Amniotic epithelial cell (primary cell): ENCODE measurements around the gene RMP24.
"Not testable (repeated sequence)": the region's sequence is repeated elsewhere in the genome, so short reads cannot be mapped to it uniquely, and the experiment has no call there.

Source experiments
- DNase-seq: peaks from one replicate; pipeline ENCODE4 v3.0.0-alpha.2; 2010; ENCODE audit warnings: low read depth

The RMP24 gene

GRCh38 chr18:35972197-35973000 lies at the start of gene RMP24:
Gene RMP24 (plus strand): TSS chr18:35972679.
- DNase-seq: peak; percentile 94

DNA sequence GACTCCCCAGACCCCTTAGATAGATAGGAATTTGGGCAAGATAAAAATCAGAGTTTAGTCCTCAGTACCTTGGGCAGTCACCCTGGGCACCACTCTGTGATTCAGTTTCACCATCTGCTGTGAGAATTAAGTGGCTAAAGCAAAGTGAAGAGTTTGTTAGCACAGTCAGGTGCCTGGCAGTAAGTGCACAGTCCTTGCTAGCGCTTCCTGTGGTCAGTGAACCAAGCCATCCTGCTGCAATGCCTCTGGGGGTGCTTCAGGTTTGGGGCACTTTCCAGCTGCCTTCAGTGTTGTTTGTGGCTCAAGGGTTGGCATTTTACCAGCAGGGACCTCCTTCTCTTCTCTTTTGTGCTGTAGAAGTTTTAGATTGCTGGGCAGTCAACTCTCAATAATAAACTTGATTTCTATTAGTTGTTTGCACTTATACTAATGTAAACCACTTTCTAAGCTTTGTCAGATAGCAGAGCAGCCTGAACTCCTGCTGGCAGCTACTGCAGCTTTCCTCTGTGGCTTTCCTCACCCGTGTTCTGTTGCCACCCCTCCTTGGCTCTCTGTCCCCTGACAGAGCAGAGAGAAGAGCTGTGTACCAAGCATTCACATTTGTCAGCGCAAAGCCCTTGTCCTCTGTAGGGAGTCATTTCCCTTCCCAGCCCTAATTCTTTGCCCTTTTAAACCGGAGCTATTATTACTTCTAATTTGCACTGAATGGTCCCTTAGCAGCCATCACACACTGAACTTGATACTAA lies 48.4 kb upstream of the RMP24 start:
- DNase-seq: no peak

GRCh38 chr18:35926884-35927283 lies 45.6 kb upstream of the RMP24 start:
- DNase-seq: no peak

DNA sequence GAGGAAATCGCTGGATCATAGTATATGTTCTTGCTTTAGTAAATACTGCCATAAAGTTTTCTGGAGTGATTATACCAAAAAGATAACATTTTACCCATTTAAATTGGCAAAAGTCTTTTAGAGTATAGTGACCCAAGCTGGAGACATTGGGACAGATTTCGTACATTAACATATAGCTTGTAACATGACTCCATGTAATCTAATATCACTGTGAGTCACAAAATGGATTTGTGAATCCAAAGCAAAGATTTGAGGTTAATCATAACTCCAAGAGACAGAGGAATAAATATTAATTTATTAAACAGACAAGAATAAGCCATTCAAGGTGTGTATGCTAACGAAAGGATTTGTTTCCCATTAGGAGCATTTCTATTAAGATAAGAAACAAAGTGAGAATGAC lies 45.0 kb upstream of the RMP24 start:
- no peak for DNase-seq

DNA sequence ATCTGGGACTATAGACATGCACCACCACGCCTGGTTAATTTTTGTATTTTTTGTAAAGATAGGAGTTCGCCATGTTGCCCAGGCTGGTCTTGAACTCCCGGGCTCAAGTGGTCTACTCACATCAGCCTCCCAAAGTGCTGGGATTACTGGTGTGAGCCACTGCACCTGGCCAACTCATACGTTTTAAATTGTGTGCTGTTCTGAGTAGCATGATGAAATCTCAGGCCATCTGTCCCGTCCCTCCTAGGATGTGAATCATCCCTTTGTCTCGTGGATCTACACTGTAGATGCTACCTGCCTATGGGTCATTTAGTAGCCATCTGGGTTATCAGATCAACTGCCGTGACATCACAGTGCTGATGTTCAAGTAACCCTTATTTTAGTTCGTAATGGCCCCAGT lies 38.5 kb upstream of the RMP24 start:
- no peak for DNase-seq

- no peak for DNase-seq
Measured at GRCh38 chr18:35934891-35935290, 37.6 kb upstream of the RMP24 start.

- DNase-seq: no peak
Measured at GRCh38 chr18:35935805-35936204, 36.7 kb upstream of the RMP24 start.

DNA sequence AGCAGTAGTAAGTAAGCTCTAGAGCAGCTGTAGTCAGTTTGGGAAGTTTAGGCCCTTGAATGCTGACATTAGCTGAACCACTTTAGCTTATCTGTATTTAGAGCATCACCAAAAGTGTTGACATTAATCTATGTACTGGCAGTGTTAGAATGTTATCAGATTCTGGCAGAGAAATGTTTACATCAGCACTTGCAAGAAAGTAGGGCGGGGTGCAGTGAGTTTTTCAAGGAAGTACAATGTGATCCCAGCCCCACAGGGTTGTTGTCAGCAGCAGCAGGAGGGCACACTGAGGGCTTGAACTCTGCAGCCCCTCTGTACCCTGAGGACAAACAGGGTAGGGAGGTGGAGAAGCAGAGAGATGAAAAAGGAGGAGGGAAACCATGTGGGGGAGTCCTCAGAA lies 35.5 kb upstream of the RMP24 start:
- peak; percentile 15 for DNase-seq

- peak; percentile 51 for DNase-seq
Measured at GRCh38 chr18:35938158-35938557, 34.3 kb upstream of the RMP24 start.

GRCh38 chr18:35938562-35938961 lies 33.9 kb upstream of the RMP24 start:
- DNase-seq: peak; percentile 48

DNA sequence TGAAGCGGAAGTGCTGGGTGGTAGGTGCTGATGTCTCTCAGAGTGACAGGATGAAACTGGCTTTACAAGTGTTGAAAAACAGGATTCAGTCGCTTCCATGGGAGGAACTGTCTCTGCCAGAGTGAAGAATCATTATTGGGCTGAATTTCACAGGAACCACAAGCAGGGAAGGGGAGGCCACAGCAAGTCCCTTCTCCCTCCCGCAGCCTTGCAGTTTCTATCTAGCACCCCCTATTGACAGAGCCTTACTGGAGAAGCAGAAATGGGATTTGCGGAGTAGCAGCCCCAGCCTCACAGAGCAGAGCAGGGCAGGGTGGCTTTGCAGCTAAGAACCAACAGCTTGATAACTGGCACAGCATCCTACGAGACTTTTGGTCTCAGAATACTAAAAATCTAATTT lies 33.3 kb upstream of the RMP24 start:
- peak; percentile 8 for DNase-seq

DNA sequence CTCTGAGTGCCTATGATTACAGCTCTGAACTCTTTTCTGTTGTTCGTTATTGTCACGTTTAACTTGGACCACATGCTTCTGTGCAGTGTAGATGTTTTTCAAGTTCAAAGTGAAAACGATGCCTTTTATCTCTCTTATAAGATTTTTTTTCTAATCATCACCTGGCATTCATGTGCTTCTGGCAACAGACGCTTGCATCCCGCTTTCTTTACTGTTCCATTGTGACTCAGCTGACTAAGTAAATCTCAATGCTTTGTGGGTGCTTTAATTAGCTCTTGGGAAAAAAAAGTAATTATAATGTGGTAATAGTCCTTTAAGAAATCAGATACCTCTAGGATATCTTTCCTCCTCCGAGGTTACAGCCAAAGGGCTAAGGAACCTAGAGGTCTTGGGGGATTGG lies 31.2 kb upstream of the RMP24 start:
- DNase-seq: no peak

GRCh38 chr18:35942133-35942532 lies 30.3 kb upstream of the RMP24 start:
- DNase-seq: no peak

- DNase-seq: no peak
Measured at GRCh38 chr18:35942661-35943060, 29.8 kb upstream of the RMP24 start.

DNA sequence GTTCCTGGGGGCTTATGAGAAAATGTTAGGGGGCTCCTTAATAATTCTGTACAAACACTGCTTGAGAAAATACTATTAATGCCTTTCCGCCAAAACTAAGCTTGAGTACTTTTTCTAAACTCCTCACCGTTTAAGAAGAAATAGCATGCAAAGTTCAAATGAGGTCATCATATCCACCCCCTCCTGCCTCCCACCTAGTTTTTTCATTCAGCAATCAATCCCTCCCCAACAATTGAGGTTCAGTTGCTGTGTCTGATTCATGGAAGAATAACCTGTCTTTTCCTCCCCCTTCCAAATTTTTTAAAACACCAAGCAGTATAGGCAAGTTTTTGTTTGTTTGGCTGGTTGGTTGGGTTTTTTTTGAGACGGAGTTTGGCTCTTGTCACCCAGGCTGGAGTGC lies 24.4 kb upstream of the RMP24 start:
- no peak for DNase-seq

DNA sequence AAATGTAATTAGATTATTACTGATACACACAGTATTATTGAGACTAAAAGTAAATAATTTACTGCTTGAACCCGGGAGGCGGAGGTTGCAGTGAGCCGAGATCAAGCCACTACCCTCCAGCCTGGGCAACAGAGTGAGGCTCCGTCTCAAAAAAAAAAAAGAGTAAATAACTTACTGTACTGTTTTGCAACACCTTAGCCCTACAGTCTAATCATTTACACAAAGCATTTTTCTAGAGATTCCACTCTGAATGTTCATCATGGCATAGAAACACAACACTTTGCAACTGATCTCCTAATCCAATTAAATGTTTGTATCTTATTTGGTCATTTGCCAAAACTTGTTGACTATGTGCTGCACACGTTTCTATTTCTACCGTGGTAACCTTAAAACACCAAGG lies 23.4 kb upstream of the RMP24 start:
- peak; percentile 24 for DNase-seq

- DNase-seq: peak; percentile 58
Measured at GRCh38 chr18:35949903-35950627, 22.4 kb upstream of the RMP24 start.

GRCh38 chr18:35950628-35950982 lies 21.9 kb upstream of the RMP24 start:
- no peak for DNase-seq

GRCh38 chr18:35953688-35954087 lies 18.8 kb upstream of the RMP24 start:
- DNase-seq: no peak

DNA sequence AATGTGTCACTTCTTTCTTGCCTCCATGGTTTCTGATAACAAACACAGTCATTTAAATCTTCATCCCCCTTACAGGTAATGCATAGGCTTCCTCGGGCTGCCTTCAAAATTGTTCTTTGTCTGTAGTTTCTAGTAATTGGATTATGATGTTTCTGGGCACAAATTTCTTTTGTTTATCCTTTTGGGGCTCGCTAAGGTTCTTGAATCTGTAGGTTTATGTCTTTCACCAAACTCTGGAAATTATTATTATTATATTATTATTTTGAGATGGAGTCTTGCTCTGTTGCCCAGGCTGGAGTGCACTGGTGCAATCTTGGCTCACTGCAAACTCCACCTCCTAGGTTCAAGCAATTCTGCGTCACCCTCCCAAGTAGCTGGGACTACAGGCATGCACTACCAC lies 16.3 kb upstream of the RMP24 start:
- no peak for DNase-seq

- no peak for DNase-seq
Measured at GRCh38 chr18:35962320-35962719, 10.2 kb upstream of the RMP24 start.

GRCh38 chr18:35964319-35964718 lies 8.2 kb upstream of the RMP24 start:
- DNase-seq: no peak

DNA sequence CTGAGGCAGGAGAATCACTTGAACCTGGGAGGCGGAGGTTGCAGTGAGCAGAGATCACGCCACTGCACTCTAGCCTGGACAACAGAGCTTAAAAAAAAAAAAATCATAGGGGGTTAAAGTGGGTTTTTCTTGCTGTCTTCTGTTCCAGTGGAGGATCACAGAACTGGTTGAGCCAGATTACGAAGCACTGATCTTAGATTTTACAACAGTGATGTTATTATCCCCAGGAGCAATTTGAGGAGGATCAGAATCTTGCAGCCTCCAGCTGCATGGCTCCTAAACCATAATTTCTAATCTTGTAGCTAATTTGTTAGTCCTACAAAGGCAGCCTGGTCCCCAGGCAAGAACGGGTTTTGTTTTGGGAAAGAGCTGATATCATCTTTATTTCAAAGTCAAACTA lies 4.6 kb upstream of the RMP24 start:
- DNase-seq: not testable (repeated sequence)
